Erythroblast (primary cell): Measurements from ENCODE around the gene C1orf105.

Experiments used
- GATA1 ChIP-seq: IDR thresholded peaks from 2 replicates; pipeline ENCODE4 v1.6.1; 2011; ENCODE audit warnings: low read depth, mild to moderate bottlenecking, control low read depth, low read length, moderate library complexity
- POLR2A ChIP-seq: IDR thresholded peaks from 2 replicates; pipeline ENCODE4 v1.6.1; 2011; ENCODE audit warnings: mild to moderate bottlenecking, low read length

DNA sequence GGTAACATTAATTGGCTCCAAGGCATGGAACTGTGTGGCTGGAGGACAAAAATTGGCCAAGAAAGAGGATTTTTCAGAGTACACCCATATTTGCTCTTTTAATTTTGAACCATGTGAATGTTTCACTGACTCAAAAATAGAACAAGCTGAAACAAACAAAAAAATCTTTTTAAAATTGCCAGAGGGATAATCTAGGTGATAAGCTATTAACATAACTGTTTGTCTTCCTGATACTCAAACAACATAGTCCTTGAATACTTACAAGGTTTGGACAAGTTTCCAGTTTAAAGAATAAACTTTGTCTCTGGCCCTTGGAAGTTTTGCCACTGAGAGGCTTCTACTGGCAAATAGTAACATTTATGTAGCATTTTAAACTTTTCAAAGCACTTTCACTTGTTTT lies 53.4 kb downstream of the C1orf105 start:
- no peak for TF ChIP-seq POLR2A
- no peak for TF ChIP-seq GATA1
